Measurements from ENCODE around the gene MSI2. TPM values are rescaled to one million over a fixed set of nuclear protein-coding genes. Genes with fewer than 3 reads are reported as not detected.

MSI2 gene
- total RNA-seq, 4 donors from 2014 or later: 27.3 to 50.4 (median 36.8) TPM

DNA sequence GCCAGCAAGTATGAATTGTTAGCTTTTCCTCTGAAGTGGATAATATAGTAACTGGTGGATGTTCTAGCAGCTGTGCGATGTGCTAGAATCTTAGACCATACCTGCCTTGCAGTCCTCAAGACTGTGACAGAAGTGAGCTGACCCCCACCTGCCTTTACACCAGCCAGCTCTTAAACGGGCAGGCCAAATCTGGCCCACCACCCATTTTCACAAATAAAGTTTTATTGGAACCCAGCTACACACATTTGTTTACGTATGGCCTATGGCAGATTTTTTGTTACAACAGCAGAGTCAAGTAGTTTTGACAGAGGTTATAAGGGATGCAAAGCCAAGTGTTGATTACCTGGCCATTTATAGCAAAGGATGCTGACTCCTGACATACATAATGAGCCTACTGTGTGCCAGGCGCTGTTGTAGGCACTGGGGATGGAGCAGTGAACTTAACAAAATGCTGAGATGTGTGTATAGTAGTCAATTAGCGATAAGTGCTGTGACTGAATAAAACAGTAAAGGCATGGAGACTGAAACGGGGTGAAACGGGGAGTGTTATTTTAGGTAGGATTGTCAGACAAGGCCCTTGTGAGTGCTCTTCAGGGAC lies 79.0 kb downstream of the MSI2 start:
- no peak for ATAC-seq
- no peaks in the 10 kb centered on the region for H3K36me3 ChIP-seq
- H3K4me3 ChIP-seq: no peak overlapping the region
- no peak for TF ChIP-seq EP300 (IDR thresholded peaks at IDR 0.05)
- TF ChIP-seq, protein P1, sequence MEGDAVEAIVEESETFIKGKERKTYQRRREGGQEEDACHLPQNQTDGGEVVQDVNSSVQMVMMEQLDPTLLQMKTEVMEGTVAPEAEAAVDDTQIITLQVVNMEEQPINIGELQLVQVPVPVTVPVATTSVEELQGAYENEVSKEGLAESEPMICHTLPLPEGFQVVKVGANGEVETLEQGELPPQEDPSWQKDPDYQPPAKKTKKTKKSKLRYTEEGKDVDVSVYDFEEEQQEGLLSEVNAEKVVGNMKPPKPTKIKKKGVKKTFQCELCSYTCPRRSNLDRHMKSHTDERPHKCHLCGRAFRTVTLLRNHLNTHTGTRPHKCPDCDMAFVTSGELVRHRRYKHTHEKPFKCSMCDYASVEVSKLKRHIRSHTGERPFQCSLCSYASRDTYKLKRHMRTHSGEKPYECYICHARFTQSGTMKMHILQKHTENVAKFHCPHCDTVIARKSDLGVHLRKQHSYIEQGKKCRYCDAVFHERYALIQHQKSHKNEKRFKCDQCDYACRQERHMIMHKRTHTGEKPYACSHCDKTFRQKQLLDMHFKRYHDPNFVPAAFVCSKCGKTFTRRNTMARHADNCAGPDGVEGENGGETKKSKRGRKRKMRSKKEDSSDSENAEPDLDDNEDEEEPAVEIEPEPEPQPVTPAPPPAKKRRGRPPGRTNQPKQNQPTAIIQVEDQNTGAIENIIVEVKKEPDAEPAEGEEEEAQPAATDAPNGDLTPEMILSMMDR (IDR thresholded peaks at IDR 0.05): no peak
- TF ChIP-seq POLR2AphosphoS5 (IDR thresholded peaks at IDR 0.05): no peak
- TF ChIP-seq POLR2A (IDR thresholded peaks at IDR 0.05): no peak
- no peak overlapping the region for H3K27ac ChIP-seq
- 92 to 100% methylated on average over 3 to 7 of the region's 7 CpGs for WGBS, 2 donors (ENCODE audit: low coverage in 1 of 2)
- H3K9me3 ChIP-seq: no peaks in the 10 kb centered on the region
- H3K4me1 ChIP-seq: peaks cover 0 to 14% (median 0%) of the 10 kb centered on the region in 3 donors
- H3K27me3 ChIP-seq: no peaks in the 10 kb centered on the region

DNA sequence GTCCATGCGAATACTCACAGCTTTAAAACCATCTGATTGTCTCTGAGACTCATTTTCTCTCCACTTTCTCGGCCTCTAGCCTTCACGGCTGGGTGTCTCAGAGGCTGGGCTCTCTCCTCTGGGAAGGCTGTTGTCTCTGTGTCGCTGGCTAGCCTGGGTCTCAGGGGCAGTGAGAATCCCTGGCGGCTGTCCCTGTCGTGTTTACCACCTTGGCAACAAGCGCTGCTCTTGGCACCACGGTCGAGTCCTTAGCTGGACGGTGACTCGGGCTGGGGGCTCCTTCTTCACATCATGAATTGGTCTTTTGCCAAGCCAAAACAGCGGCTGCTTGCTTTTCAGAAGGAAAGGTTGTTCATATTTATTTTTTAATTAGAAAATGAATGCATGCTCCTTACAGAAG lies 81.1 kb downstream of the MSI2 start:
- TF ChIP-seq POLR2AphosphoS5 (IDR thresholded peaks at IDR 0.05) (no peak), EP300 (IDR thresholded peaks at IDR 0.05) (no peak), POLR2A (IDR thresholded peaks at IDR 0.05) (no peak)
- TF ChIP-seq, protein P1 (IDR thresholded peaks at IDR 0.05): no peak
- Histone ChIP-seq H3K4me1 (peaks cover 0 to 17% (median 0%) of the 10 kb centered on the region in 3 donors), H3K9me3 (no peaks in the 10 kb centered on the region), H3K27ac (no peak overlapping the region), H3K27me3 (no peaks in the 10 kb centered on the region), H3K36me3 (no peaks in the 10 kb centered on the region), H3K4me3 (no peak overlapping the region)
- ATAC-seq: no peak
- 40 to 90% methylated on average over 1 to 3 of the region's 12 CpGs for WGBS, 2 donors (ENCODE audit: low coverage in 1 of 2)

DNA sequence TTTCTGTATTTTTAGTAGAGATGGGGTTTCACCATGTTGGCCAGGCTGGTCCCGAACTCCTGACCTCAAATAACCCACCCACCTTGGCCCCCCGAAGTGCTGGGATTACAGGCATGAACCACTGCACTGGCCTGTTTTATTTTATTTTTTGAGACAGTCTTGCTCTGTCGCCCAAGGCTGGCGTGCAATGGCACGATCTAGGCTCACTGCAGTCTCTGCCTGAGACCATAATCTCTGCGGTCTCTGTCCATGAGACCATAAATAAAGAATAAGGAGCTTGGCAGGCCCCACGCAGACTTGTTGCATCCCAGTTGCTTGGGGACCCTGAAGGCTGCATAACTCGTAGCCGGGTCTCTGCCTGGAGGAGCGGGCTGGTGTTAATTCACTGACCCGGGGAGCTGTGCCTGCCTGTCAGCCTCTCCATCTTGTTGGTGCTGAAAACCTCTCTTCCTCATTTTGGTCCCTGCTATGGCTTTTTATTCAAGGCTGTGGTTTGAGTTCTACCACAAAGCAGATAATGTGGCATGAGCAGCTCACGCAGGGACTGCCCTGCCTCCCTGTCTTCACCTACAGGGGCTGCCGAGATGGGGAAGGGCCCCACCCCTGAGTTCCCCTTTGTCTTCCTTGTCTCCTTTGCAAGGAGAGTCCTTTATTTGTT lies 82.1 kb downstream of the MSI2 start:
- Histone ChIP-seq H3K4me3 (no peak overlapping the region), H3K27ac (no peak overlapping the region), H3K4me1 (peaks cover 0 to 27% (median 0%) of the 10 kb centered on the region in 3 donors), H3K9me3 (no peaks in the 10 kb centered on the region), H3K36me3 (no peaks in the 10 kb centered on the region), H3K27me3 (no peaks in the 10 kb centered on the region)
- TF ChIP-seq, protein P1 (IDR thresholded peaks at IDR 0.05): no peak
- TF ChIP-seq EP300 (IDR thresholded peaks at IDR 0.05): no peak
- ATAC-seq: no peak
- WGBS, 2 donors (ENCODE audit: low coverage in 1 of 2): 77 to 94% methylated on average over 5 to 10 of the region's 13 CpGs

DNA sequence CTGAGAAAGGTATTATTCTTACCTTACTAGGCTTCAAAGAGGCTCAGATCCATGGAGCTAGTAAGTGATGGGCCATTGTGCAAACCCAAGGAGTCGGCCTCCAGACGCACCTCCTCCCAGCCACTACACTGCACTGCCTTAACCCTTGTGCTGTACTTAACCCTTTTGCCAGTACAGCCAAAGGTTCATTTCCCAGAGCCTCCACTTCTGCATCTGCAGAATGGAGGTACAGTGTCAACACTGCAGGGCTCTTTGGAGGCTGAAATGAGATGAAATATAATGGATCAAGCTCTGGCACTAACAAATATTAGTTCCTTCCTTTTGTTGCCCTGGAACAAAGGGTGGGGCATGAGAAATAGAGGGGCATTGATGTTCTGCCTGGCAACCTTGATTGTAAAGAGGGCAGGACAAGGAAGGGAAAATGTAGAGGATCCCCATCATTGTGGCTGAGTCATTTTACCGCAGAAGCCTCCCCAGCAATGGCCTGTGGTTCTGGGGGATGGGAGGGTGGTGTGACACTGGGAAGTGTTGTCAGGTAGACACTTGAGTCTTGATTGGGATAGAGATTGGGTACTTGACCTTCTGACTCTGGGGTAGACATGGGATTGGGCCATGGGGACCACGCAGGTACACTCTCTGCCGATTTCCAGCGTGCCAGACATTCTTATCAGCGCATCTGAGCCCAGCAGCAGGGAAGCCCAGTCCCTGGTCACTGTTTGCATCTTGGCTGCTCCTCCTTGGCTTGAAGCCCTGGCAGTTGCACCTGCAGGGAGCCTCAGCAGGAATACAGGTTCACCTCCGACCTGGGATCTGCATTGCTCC lies 84.0 kb downstream of the MSI2 start:
- WGBS, 2 donors (ENCODE audit: low coverage in 1 of 2): 92 to 96% methylated on average over 5 to 6 of the region's 8 CpGs
- H3K9me3 ChIP-seq: no peaks in the 10 kb centered on the region
- H3K4me1 ChIP-seq: peaks cover 0 to 29% (median 0%) of the 10 kb centered on the region in 3 donors
- no peaks in the 10 kb centered on the region for H3K27me3 ChIP-seq
- no peaks in the 10 kb centered on the region for H3K36me3 ChIP-seq
- no peak for ATAC-seq
- H3K4me3 ChIP-seq: no peak overlapping the region
- TF ChIP-seq POLR2AphosphoS5 (IDR thresholded peaks at IDR 0.05): no peak
- TF ChIP-seq, protein P1 (IDR thresholded peaks at IDR 0.05): no peak
- no peak for TF ChIP-seq EP300 (IDR thresholded peaks at IDR 0.05)
- TF ChIP-seq POLR2A (IDR thresholded peaks at IDR 0.05): no peak
- H3K27ac ChIP-seq: no peak overlapping the region

Measured in gastroesophageal sphincter (tissue), 4 donors.